Putamen (tissue), 1 donor: Measurements from ENCODE around the gene RAD54L2.
"Not testable (repeated sequence)": the region's sequence is repeated elsewhere in the genome, so short reads cannot be mapped to it uniquely, and the experiment has no call there.

Source experiments
- DNase-seq: peaks from one replicate; pipeline ENCODE4 v3.0.0-alpha.2; 2016; ENCODE audit warnings: low spot score

RAD54L2 gene

GRCh38 chr3:51544011-51544775, 5.7 kb downstream of the RAD54L2 start:
- no peak for DNase-seq

- DNase-seq, result no peak
These were observed 8.8 kb downstream of the RAD54L2 start for GRCh38 chr3:51547274-51547673.

DNA sequence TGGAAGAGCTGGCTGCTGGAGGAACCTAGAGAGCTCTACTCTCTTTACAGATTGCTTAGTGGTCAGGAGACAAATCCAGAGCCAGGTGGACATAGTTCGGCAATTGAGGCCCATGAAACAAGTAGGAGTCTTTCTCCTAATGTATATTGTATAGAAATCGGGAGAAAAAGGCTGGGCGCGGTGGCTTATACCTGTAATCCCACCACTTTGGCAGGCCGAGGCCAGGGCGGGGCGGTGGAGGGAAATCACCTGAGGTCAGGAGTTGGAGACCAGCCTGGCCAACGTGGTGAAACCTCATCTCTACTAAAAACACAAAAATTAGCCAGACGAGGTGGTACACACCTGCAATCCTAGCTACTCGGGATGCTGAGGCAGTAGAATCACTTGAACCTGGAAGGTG, 10.8 kb downstream of the RAD54L2 start:
- DNase-seq, result no peak

DNA sequence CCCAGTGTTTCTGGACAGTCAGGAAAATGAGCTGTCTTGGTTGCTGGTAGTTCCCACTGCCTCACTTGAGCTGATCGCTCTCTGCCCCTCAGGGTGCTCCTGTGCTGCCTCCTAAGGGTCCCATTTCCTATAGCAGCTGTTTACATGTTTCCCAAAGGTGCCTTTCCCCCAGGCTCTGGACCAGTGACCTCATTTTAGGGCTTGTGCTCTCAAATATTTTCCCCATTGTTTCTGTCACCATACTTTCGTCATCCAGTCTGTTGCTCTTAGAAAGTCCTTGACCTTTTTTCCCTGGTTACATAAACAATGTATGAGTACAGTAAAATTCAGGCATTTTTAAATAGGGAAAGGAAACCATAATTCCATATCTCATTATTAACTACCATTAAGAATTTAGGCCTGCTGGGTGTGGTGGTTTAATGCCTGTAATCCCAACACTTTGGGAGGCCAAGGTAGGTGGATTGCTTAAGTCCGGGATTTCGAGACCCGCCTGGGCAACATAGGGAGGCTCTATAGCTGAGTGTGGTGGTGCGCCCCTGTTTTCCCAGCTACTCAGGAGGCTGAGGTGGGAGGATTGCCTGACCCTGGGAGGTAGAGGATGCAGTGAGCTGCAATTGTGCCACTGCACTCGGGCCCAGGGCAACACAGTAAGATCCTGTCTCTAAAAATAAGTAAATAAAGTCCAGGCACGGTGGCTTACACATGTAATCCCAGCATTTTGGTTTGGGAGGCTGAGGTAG, 11.7 kb downstream of the RAD54L2 start:
- DNase-seq, result no peak

- DNase-seq, result no peak
These were observed 19.5 kb downstream of the RAD54L2 start for GRCh38 chr3:51557993-51558392.

GRCh38 chr3:51559411-51559888, 20.9 kb downstream of the RAD54L2 start:
- DNase-seq, result no peak

DNA sequence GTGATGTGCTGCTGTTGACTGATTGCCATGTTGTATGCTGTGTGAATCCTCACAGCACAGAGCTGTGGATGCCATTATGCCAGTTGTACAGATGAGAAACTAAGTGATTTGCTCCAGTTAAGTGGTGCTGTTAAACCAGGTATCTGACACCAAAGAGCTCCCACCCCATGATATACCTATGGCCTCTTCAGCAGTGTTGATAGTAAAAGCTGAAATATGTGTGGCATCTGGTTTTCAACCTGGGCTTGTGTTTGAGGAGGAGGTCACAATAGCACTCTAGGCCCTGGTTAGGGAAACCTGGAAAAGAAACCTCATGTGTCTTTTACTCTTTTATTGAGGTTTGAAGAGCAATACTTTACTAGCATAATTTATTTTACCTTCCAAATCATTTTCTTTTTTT, 21.4 kb downstream of the RAD54L2 start:
- DNase-seq, result no peak

- DNase-seq, result not testable (repeated sequence)
These were observed 23.9 kb downstream of the RAD54L2 start for GRCh38 chr3:51562403-51562802.

DNA sequence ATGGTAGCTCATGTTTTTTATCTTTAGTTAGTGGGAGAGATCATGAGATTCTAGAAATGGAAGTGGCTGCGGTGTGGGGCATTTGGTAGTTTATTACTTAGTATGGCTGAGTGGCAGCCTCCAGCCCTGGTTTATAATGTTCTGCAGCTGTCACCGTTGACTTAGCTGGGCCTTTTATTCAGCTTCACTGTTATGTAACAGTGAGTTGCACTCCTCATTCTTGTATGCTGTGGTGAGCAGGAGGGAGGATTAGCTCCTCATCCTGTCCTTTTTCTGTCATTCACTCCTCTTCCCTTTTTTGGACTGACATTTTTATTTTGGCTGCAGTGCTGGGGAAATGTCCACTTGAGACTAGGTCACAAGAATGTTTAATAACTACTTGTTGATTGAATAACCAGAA, 29.5 kb downstream of the RAD54L2 start:
- DNase-seq, result peak; percentile 48

- no peak for DNase-seq
These were observed 30.5 kb downstream of the RAD54L2 start for GRCh38 chr3:51568996-51569395.

GRCh38 chr3:51578238-51578637, 39.7 kb downstream of the RAD54L2 start:
- DNase-seq, result no peak

GRCh38 chr3:51580418-51580817, 41.9 kb downstream of the RAD54L2 start:
- no peak for DNase-seq

GRCh38 chr3:51581524-51581923, 43.0 kb downstream of the RAD54L2 start:
- DNase-seq, result no peak

DNA sequence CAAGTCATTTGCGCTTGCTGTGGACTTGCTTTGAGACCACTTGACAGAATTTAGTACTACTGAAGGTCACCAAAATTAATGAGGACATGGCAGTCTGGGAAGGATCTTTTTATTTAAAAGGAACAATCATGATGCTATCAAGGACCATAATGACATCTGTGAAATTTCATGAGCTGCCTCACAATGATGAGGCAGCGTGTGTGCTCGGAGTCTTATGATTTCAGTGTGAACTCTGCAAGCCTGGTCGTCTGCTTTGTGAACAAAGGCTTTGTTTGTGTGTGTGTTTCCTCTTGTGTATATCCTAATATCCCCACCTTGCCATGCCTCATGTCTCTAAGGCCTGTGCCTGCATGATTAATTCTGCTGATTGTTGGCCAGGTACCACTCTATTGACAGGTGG, 46.7 kb downstream of the RAD54L2 start:
- DNase-seq, result no peak

DNA sequence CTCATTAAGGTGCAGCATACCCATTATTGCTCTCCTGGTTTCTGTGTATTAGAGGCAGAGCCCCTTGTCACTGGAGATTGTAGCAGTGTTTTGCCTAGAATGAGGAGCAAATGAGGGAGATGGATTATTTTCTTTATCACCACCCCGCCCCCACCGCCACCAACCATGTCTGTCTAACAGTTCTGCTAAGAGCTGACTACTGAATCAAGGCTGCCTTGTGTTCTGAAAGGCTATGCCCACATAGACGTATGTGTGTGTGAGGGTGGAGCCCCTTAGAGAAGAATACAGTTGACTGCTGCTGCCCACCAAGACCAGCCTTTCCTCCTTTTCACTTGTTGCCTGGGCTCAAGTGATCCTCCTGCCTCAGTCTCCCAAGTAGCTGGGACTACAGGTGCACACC, 47.4 kb downstream of the RAD54L2 start:
- no peak for DNase-seq
